Gastrocnemius medialis (tissue), 4 donors: ENCODE measurements around the gene BSDC1. TPM values are rescaled to one million over a fixed set of nuclear protein-coding genes. Genes with fewer than 3 reads are reported as not detected.

ENCODE experiments used
- ATAC-seq, 2 donors: fragments of 150-250 bp; one replicate each; pipeline ENCODE4 v1.9.1; 2016
- DNase-seq, 2 donors: peaks; one replicate each; pipeline ENCODE4 v3.0.0-alpha.2; 2019
- H3K27ac ChIP-seq, 4 donors: fragments of 200-600 bp; sonication (generic); 1 replicate in 1 of 4; 2 replicates in 3 of 4; pipeline ENCODE4 v1.5.1; 2016 to 2018; ENCODE audit warnings: mild to moderate bottlenecking in 2 of 4, moderate library complexity in 1 of 4
- H3K27me3 ChIP-seq, 3 donors: fragments of 200-600 bp; sonication (generic) in 2 of 3; 1 replicate in 1 of 3; 2 replicates in 2 of 3; pipeline versions ENCODE4 v1.5.1 to v1.6.0; 2016 to 2019; ENCODE audit warnings: mild to moderate bottlenecking in 1 of 3, moderate library complexity in 1 of 3
- H3K36me3 ChIP-seq, 2 donors: fragments of 200-600 bp; sonication (generic) in 1 of 2; one replicate each; pipeline ENCODE4 v1.5.1; 2017 to 2018
- H3K4me1 ChIP-seq, 2 donors: fragments of 200-600 bp; sonication (generic) in 1 of 2; one replicate each; pipeline ENCODE4 v1.5.1; 2016 to 2017; ENCODE audit warnings: mild to moderate bottlenecking in 2 of 2
- H3K4me3 ChIP-seq, 4 donors: fragments of 200-600 bp; sonication (generic) in 3 of 4; 1 replicate in 1 of 4; 2 replicates in 3 of 4; pipeline ENCODE4 v1.5.1; 2016 to 2019; ENCODE audit warnings: mild to moderate bottlenecking in 2 of 4
- H3K9me3 ChIP-seq, 3 donors: fragments of 200-600 bp; sonication (generic) in 2 of 3; 1 replicate in 1 of 3; 2 replicates in 2 of 3; pipeline ENCODE4 v1.5.1; 2016 to 2019
- CTCF ChIP-seq, 5 experiments: fragments of 450-650 bp in 3 of 5; fragments of 200-600 bp in 2 of 5; sonication (generic) in 2 of 5; IDR thresholded peaks in 4 of 5; conservative IDR thresholded peaks in 1 of 5; 1 replicate in 4 of 5; 2 replicates in 1 of 5; pipeline ENCODE4 v1.5.1; 2016 to 2019; ENCODE audit warnings: antibody characterized with exemption in 5 of 5, mild to moderate bottlenecking in 3 of 5, moderate library complexity in 3 of 5
- POLR2A ChIP-seq, 2 donors: fragments of 450-650 bp; IDR thresholded peaks; one replicate each; pipeline ENCODE4 v1.6.1; 2017; ENCODE audit warnings: antibody characterized with exemption in 2 of 2, mild to moderate bottlenecking in 2 of 2, moderate library complexity in 2 of 2
- in situ Hi-C, 4 donors: fragments of 200-750 bp; cut with MboI; loops; one replicate each; pipeline versions ENCODE4 v1.15.0 to v1.8.0; 2017; ENCODE audit warnings: low sequenced_read_pairs in 4 of 4
- intact Hi-C: fragments of 100-400 bp; cut with DNase I; formaldehyde crosslinking; loops from one replicate; pipeline ENCODE4 v1.15.1; 2023; ENCODE audit warnings: low total_unique reads
- total RNA-seq, 4 donors: library from RNA; depleted of rRNA; stranded (reverse); fragments of >200 nt; gene quantifications; one replicate each; pipeline versions ENCODE4 v1.1.0 to v1.2.3, GENCODE V29; 2016

The BSDC1 gene
- total RNA-seq, 4 donors from 2014 or later = 53.8 to 77.8 (median 62.1) TPM

GRCh38 chr1:32413507-32414185, 19.4 kb upstream of the BSDC1 start:
- intact Hi-C loops = no loop called here
- TF ChIP-seq POLR2A (IDR thresholded peaks at IDR 0.05) (no peak), CTCF (IDR thresholded peaks at IDR 0.05 in 4 of 5, conservative IDR thresholded peaks at IDR 0.05 in 1 of 5) (peak; percentile 57 to 74 (median 68))

GRCh38 chr1:32411261-32411660, 17.0 kb upstream of the BSDC1 start:
- no peak for ATAC-seq
- H3K27me3 ChIP-seq = no peaks in the 10 kb centered on the region
- H3K27ac ChIP-seq = no peak overlapping the region
- no peaks in the 10 kb centered on the region for H3K9me3 ChIP-seq
- H3K4me1 ChIP-seq = no peaks in the 10 kb centered on the region
- H3K4me3 ChIP-seq = no peak overlapping the region
- intact Hi-C loops (no loop called here), in situ Hi-C loops (no loop called here)
- no peak for DNase-seq
- H3K36me3 ChIP-seq = no peaks in the 10 kb centered on the region
- TF ChIP-seq CTCF (IDR thresholded peaks at IDR 0.05 in 4 of 5, conservative IDR thresholded peaks at IDR 0.05 in 1 of 5) = no peak
- no peak for TF ChIP-seq POLR2A (IDR thresholded peaks at IDR 0.05)

More at GRCh38 chr1:32413507-32414185, 19.4 kb upstream of the BSDC1 start:
- H3K27me3 ChIP-seq = no peaks in the 10 kb centered on the region
- ATAC-seq (peak in 1 of 2 donors; percentile 72), DNase-seq (peak; percentile 20 to 31)
- no peaks in the 10 kb centered on the region for H3K4me1 ChIP-seq
- H3K27ac ChIP-seq = no peak overlapping the region
- H3K4me3 ChIP-seq = no peak overlapping the region
- in situ Hi-C loops = no loop called here
- H3K9me3 ChIP-seq = no peaks in the 10 kb centered on the region
- H3K36me3 ChIP-seq = no peaks in the 10 kb centered on the region

- intact Hi-C loops = no loop called here
- no peak for DNase-seq
- no peak overlapping the region for H3K4me3 ChIP-seq
- no peaks in the 10 kb centered on the region for H3K36me3 ChIP-seq
- in situ Hi-C loops = no loop called here
- no peaks in the 10 kb centered on the region for H3K9me3 ChIP-seq
- H3K27me3 ChIP-seq = no peaks in the 10 kb centered on the region
- no peaks in the 10 kb centered on the region for H3K4me1 ChIP-seq
- H3K27ac ChIP-seq = no peak overlapping the region
- no peak for TF ChIP-seq POLR2A (IDR thresholded peaks at IDR 0.05)
- TF ChIP-seq CTCF (IDR thresholded peaks at IDR 0.05 in 4 of 5, conservative IDR thresholded peaks at IDR 0.05 in 1 of 5) = no peak
- no peak for ATAC-seq
Measured at GRCh38 chr1:32406629-32407111, 12.4 kb upstream of the BSDC1 start.

GRCh38 chr1:32405672-32406467, 11.6 kb upstream of the BSDC1 start:
- no peaks in the 10 kb centered on the region for H3K36me3 ChIP-seq
- intact Hi-C loops (no loop called here), in situ Hi-C loops (no loop called here)
- no peaks in the 10 kb centered on the region for H3K27me3 ChIP-seq
- DNase-seq (no peak), ATAC-seq (no peak)
- no peak overlapping the region for H3K27ac ChIP-seq
- no peaks in the 10 kb centered on the region for H3K9me3 ChIP-seq
- H3K4me1 ChIP-seq = no peaks in the 10 kb centered on the region
- no peak for TF ChIP-seq POLR2A (IDR thresholded peaks at IDR 0.05)
- TF ChIP-seq CTCF (IDR thresholded peaks at IDR 0.05 in 4 of 5, conservative IDR thresholded peaks at IDR 0.05 in 1 of 5) = no peak
- H3K4me3 ChIP-seq = no peak overlapping the region
